Duodenal mucosa (tissue), 2 donors: ENCODE data around the gene TNPO1.

ENCODE experiments used
- H3K27ac ChIP-seq: one replicate; pipeline ENCODE4 v1.7.0; 2013; ENCODE audit warnings: low read depth, low read length
- H3K27me3 ChIP-seq, 2 donors: one replicate each; pipeline ENCODE4 v1.7.0; 2013; ENCODE audit warnings: low read length in 2 of 2, control low read depth in 1 of 2; ENCODE audit not compliant: insufficient read depth in 2 of 2, control insufficient read depth in 1 of 2
- H3K36me3 ChIP-seq, 2 donors: one replicate each; pipeline ENCODE4 v1.7.0; 2013; ENCODE audit warnings: low read length in 2 of 2, control low read depth in 1 of 2; ENCODE audit not compliant: insufficient read depth in 2 of 2, control insufficient read depth in 1 of 2
- H3K4me1 ChIP-seq, 2 donors: one replicate each; pipeline ENCODE4 v1.7.0; 2013; ENCODE audit warnings: low read length in 2 of 2, control low read depth in 1 of 2; ENCODE audit not compliant: insufficient read depth in 2 of 2, control insufficient read depth in 1 of 2
- H3K4me3 ChIP-seq, 2 donors: one replicate each; pipeline ENCODE4 v1.7.0; 2013; ENCODE audit warnings: low read length in 2 of 2, low read depth in 1 of 2
- H3K9ac ChIP-seq, 2 donors: one replicate each; pipeline ENCODE4 v1.7.0; 2013; ENCODE audit warnings: low read length in 2 of 2, low read depth in 1 of 2
- H3K9me3 ChIP-seq, 2 donors: one replicate each; pipeline ENCODE4 v1.7.0; 2013; ENCODE audit warnings: low read length in 2 of 2, control low read depth in 1 of 2; ENCODE audit not compliant: control insufficient read depth in 1 of 2

Gene TNPO1

DNA sequence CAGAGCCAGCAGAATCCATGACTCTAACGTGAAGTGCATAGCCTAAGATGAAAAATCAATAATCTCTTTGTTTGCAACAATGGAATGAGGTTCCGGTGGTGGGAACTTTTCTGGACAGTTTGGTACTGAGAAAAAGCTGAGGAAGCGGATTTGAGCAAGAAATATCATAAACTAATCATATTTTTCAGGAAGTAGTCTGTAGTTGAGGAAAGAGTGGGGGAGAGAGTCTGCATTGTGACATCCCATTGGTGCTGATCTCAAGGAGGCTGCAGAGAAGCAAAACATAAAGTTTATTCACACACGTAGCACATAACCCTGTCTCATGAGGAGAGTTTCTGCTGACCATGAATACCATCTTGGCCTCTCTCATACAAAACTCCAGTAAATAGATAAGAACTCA lies 123.6 kb downstream of the TNPO1 start:
- Histone ChIP-seq H3K4me3 (no peak overlapping the region), H3K27me3 (no peaks in the 10 kb centered on the region), H3K9me3 (no peaks in the 10 kb centered on the region), H3K4me1 (peaks cover 4 to 7% of the 10 kb centered on the region in 2 donors), H3K36me3 (no peaks in the 10 kb centered on the region), H3K9ac (no peak overlapping the region), H3K27ac (no peak overlapping the region)

DNA sequence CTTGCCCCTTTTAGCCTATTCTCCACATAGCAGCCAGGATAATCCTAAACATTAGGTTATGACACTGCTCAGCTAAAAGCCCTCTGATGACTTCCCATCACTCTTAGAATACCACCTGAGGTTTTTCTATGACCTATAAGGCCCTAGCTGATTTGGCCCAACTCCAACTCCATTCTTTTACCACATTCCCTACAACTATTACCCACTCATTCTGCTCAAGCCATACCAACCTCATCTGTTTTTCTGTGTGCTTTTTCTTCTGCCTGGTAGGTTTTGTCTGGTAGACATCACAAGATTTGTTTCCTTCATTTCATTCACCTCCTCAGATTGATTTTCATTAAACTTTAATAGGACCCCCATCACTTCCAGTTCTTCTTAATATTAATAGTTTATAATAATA lies 126.8 kb downstream of the TNPO1 start:
- H3K36me3 ChIP-seq: no peaks in the 10 kb centered on the region
- no peak overlapping the region for H3K9ac ChIP-seq

DNA sequence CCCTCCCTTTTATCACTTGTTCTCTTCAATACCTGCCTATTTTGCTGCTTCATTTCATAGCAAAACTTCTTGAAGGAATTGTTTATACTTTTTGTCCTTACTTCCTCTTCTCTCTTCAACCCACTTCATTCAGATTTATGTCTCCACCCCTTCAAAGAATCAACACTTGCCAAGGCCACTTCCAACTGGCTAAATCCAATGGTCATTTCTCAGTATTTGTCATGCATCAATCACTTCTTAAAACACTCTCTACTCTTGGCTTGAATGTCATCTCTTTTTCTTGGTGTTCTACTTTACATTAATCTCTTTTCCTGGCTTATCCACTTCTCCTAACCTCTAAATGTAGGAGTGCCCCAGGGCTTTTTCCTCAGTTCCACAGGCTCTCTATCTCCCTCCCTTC lies 131.0 kb downstream of the TNPO1 start:
- H3K4me3 ChIP-seq: no peak overlapping the region
- no peak overlapping the region for H3K9ac ChIP-seq
- no peak overlapping the region for H3K27ac ChIP-seq
- H3K9me3 ChIP-seq: no peaks in the 10 kb centered on the region
- no peaks in the 10 kb centered on the region for H3K27me3 ChIP-seq
- H3K36me3 ChIP-seq: no peaks in the 10 kb centered on the region
- peaks cover 0 to 11% of the 10 kb centered on the region in 2 donors for H3K4me1 ChIP-seq

More for the DNA sequence above, 126.8 kb downstream of the TNPO1 start:
- no peak overlapping the region for H3K4me3 ChIP-seq
- H3K27ac ChIP-seq: no peak overlapping the region
- peaks cover 2 to 4% of the 10 kb centered on the region in 2 donors for H3K4me1 ChIP-seq
- H3K27me3 ChIP-seq: no peaks in the 10 kb centered on the region
- H3K9me3 ChIP-seq: no peaks in the 10 kb centered on the region

DNA sequence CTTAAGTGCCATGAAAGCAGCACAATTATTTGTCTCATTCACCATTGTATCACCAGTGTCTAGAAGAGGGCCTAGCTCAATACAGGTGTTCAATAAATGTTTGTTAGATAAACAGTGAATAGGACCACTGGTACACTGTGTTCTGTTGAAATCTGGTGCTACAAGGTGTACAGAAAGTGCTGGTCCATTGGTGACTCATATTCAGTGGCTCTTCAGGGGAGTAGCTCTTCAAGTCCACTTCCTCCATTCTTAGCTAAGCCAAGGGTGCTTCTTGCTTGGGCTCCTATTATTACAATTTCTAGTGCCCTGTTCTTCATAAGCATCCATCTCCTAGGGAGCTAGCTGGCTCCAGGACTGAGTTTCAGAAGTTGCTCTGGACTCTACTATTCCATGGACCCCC lies 133.0 kb downstream of the TNPO1 start:
- Histone ChIP-seq H3K27ac (no peak overlapping the region), H3K4me3 (no peak overlapping the region), H3K36me3 (no peaks in the 10 kb centered on the region), H3K27me3 (no peaks in the 10 kb centered on the region), H3K9me3 (no peaks in the 10 kb centered on the region), H3K9ac (no peak overlapping the region), H3K4me1 (peaks cover 0 to 11% of the 10 kb centered on the region in 2 donors)

DNA sequence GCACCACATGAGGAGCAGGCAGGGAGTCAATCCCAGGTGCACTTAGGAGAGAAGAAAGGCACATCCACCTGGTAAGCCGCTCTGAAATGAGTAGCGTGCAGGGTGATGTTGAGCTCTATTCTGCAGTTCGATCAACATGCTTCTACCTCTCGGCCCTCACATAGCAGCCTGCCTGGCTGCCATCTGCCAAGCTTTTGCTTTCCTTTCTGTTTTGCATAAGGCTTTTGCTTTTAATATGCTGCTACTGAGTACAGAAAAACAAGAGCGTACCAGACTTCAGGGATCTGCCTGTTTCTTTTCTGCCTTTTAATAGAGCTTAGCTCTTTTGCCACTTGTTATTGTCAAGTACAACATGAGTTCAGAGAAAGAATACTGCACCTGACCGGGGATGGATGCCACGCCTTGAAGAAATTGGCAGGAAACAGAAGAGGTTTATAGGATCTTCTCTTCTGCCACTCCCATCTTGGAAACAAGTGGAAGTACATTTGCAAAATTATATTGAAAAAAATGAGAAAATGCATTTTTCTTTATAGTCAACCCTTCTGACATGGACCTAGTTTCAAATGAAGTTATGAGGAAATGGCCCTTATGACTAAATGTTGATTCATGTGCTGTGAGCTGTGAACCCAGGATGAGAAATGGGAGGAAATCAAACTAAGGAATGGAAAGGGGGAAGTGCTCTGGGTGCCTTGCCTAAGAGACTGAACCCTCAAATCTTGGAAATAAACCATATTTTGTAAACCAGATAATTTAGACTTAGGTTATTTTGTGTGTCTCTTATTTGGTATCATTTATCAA lies 135.4 kb downstream of the TNPO1 start:
- H3K27me3 ChIP-seq: no peaks in the 10 kb centered on the region
- no peak overlapping the region for H3K27ac ChIP-seq
- H3K9me3 ChIP-seq: no peaks in the 10 kb centered on the region
- H3K9ac ChIP-seq: no peak overlapping the region
- no peak overlapping the region for H3K4me3 ChIP-seq
- H3K36me3 ChIP-seq: no peaks in the 10 kb centered on the region
- peaks cover 5 to 17% of the 10 kb centered on the region in 2 donors for H3K4me1 ChIP-seq

DNA sequence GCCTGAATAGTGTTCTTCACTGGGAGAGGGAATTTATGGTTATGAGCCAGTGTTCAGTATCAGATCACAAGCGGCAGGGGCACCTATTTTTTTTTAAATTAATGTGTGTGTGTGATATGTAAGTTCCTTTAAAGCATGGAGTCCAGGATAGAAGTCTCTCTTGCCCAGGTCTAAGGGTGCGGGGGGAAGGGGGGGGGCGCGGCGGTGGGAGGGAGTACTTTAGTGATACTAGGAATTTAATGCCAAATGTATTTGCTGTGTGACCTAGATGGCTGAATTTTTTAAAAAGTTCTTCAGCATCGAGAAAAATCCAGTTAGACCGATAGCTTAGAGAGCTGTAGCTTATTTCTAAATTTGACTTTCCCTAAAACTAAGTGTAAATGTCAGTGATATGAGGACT lies 137.9 kb downstream of the TNPO1 start:
- Histone ChIP-seq H3K27me3 (no peaks in the 10 kb centered on the region), H3K9me3 (no peaks in the 10 kb centered on the region), H3K9ac (no peak overlapping the region), H3K4me3 (no peak overlapping the region), H3K4me1 (peaks cover 13 to 30% of the 10 kb centered on the region in 2 donors), H3K27ac (no peak overlapping the region), H3K36me3 (no peaks in the 10 kb centered on the region)

DNA sequence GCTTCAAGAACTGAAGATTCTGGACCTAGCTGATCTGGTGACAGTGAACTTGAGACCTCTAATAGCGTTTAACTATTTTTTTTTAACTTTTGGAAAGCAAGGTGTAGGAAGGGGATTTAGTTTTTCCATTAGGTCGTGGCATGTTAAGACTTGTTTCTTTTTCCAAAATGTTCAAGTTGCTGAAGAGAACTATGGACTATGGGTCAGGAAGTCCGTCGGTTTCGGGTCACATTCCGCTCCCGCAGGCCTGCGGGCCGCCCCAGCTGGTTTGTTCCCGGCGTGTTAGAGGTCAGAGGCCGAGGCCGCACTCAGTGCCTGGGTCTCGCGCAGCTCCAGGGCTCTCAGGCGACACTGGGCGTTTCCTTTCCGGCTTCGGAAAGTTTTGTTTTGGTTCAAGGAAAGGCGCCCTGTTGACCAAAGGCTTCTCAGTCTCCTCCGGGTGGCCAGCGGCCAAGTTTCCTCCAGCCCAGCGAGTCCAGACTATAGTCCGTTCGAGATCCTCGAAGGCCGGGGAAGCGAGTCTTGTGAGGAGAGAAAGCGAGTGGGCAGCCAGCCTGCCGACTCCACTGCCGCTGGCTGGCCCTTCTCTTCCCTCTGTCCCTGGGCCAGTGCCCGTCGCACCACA lies 138.8 kb downstream of the TNPO1 start:
- Histone ChIP-seq H3K27me3 (no peaks in the 10 kb centered on the region), H3K4me1 (peaks cover 13 to 30% of the 10 kb centered on the region in 2 donors), H3K9ac (peak overlapping the region; percentile 92 to 97), H3K36me3 (no peaks in the 10 kb centered on the region), H3K4me3 (peak overlapping the region; percentile 85 to 86), H3K9me3 (no peaks in the 10 kb centered on the region), H3K27ac (peak overlapping the region; percentile 98)

DNA sequence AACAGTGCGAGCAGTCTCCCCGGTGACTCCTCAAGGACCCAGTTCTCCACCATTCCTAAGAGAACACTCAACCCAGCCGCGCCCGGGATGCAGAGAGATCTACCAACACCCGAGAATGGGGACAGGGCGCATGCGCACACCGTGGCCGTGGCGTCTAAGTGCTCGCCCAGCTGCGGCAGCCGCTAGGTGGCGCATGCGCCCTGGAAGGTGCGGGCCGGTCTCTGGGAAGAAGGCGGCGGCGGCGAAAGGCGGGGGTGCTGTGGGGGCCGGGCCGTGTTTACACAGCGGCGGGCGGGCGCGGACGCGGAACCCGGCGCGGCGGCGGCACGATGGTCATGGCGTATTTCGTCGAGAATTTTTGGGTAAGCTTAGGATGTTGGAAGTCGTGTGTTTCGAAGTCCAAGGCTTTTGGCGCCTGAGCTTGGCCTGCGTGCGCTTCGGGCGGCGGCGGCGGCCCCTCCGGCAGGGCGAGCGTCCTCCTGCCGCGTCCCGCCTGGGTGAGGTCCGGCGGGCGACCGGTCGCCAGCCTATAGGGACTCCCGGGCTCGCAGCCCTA lies 139.4 kb downstream of the TNPO1 start, which contains the start of gene FCHO2:
Gene FCHO2 (plus strand): TSS at position 274 of the 556 bp plus-strand sequence. CDS start 56 bp downstream, at position 330.
- H3K9me3 ChIP-seq: no peaks in the 10 kb centered on the region
- H3K4me1 ChIP-seq: peaks cover 13 to 30% of the 10 kb centered on the region in 2 donors
- H3K36me3 ChIP-seq: no peaks in the 10 kb centered on the region

DNA sequence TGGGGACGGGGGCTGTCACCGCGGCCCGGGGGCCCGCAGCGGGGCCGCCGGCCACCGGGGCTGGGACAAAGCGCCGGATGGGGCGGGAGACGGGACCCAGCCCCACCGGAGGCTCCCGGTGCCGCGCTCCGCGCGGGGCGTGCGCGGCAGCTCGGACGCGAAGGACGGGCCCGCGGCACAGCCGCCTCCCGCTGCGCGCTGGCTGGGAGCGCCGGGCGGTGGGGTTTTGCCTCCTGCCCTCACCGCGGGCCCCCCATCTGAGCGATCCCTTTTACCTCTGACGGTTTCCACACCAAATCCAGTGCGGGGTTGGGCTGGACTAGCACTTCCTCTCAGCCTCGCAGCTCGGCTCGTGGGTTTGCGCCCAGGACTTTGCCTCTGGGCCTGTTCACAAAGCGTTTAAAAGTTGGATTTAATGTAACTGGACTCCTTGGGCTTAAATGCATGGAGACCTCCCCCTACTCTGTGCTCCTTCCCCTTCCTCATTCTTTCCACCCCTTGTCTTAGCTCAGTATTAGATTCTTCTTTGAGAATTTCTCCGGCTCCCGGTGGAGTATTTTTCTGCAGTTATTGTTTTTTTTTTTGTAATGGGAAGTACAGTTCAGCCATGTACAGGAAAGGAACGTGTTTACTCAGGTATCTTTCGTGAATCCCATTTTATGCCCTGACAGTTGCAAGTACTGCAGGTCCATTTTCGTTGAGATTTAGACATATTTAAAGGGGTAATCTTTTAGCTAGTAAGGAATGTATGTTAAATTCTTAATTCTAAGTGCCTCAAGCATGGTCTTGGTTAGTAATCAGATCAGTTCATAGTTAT lies 140.1 kb downstream of the TNPO1 start:
- Histone ChIP-seq H3K27me3 (no peaks in the 10 kb centered on the region), H3K9ac (peak overlapping the region; percentile 84 to 92), H3K4me1 (peaks cover 13 to 28% of the 10 kb centered on the region in 2 donors)

More for the DNA sequence above, 139.4 kb downstream of the TNPO1 start, which contains the start of gene FCHO2:
- Histone ChIP-seq H3K9ac (peak within 1 kb of the TSS; percentile 92 to 97), H3K27me3 (no peaks in the 10 kb centered on the region), H3K4me3 (peak within 1 kb of the TSS; percentile 85 to 86), H3K27ac (peak within 1 kb of the TSS; percentile 98)

More for the DNA sequence above, 140.1 kb downstream of the TNPO1 start:
- peak overlapping the region; percentile 98 for H3K27ac ChIP-seq
- no peaks in the 10 kb centered on the region for H3K9me3 ChIP-seq
- no peaks in the 10 kb centered on the region for H3K36me3 ChIP-seq
- H3K4me3 ChIP-seq: peak overlapping the region; percentile 85 to 86
